HL-60 (cell line): Measurements from ENCODE around the gene UCP2.

Source experiments
- DNase-seq, 2 experiments: peaks; one replicate each; pipeline ENCODE4 v3.0.0-alpha.2; 2010 to 2020; ENCODE audit warnings: low read depth in 1 of 2, low spot score in 1 of 2
- H3K27ac ChIP-seq: fragments of 250-450 bp; sonication (Bioruptor Pico); replicated peaks from 2 replicates; pipeline ENCODE4 v1.5.1; 2020; ENCODE audit warnings: mild to moderate bottlenecking, moderate library complexity
- H3K27me3 ChIP-seq: fragments of 250-450 bp; sonication (Bioruptor Pico); 2 replicates; pipeline ENCODE4 v1.5.1; 2021; ENCODE audit warnings: mild to moderate bottlenecking, moderate library complexity; ENCODE audit not compliant: insufficient read depth, poor library complexity, severe bottlenecking
- H3K4me3 ChIP-seq: replicated peaks from 2 replicates; pipeline ENCODE4 v1.5.1; 2011; ENCODE audit warnings: mild to moderate bottlenecking, control low read depth, low read length; ENCODE audit not compliant: insufficient read depth
- GABPA ChIP-seq: IDR thresholded peaks from 2 replicates; pipeline ENCODE4 v1.6.1; 2012; ENCODE audit warnings: low read depth
- POLR2AphosphoS5 ChIP-seq: IDR thresholded peaks from 2 replicates; pipeline ENCODE4 v1.6.1; 2012; ENCODE audit warnings: low read depth
- SPI1 ChIP-seq: IDR thresholded peaks from 2 replicates; pipeline ENCODE4 v1.6.1; 2012; ENCODE audit warnings: low read depth, mild to moderate bottlenecking, borderline replicate concordance
- TF ChIP-seq, protein P1 (sequence below): IDR thresholded peaks from one replicate; pipeline ENCODE4 v1.5.1; 2011; ENCODE audit warnings: low read length, control low read depth, inconsistent platforms; ENCODE audit not compliant: insufficient read depth
- TF ChIP-seq, protein P2 (sequence below): IDR thresholded peaks from 2 replicates; pipeline ENCODE4 v1.6.1; 2012; ENCODE audit warnings: low read depth; ENCODE audit not compliant: insufficient replicate concordance

UCP2 gene

DNA sequence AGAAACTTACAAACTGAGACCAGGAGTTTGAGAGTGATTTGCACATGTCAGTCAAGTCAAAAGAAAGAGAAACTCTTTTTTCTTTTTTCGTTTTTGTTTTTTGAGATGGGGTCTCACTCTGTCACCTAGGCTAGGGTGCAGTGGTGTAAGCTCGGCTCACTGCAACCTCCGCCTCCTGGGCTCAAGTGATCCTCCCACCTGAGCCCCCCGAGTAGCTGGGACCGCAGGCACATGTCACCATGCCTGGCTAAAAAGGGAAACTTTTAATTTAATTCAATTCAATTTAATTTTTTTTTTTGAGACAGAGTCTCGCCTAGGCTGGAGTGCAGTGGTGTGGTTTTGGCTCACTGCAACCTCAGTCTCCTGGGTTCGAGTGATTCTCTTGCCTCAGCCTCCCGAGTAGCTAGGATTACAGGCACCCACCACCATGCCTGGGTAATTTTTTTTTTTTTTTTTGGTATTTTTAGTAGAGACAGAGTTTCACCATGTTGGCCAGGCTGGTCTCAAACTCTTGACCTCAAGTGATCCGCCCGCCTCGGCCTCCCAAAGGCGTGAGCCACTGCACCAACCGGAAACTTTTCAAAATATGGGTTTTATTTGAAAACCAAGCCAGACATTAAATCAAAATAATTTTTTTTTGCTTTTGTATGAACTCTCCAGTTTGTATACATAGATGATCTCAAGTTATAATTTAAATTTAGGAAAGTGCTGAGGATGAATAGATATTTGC, 16.4 kb upstream of the UCP2 start:
- Histone ChIP-seq H3K4me3 (no peak overlapping the region), H3K27ac (no peak overlapping the region), H3K27me3 (no peaks in the 10 kb centered on the region)
- no peak for DNase-seq
- TF ChIP-seq POLR2AphosphoS5 (no peak), GABPA (no peak), SPI1 (no peak)
- TF ChIP-seq, protein P1, sequence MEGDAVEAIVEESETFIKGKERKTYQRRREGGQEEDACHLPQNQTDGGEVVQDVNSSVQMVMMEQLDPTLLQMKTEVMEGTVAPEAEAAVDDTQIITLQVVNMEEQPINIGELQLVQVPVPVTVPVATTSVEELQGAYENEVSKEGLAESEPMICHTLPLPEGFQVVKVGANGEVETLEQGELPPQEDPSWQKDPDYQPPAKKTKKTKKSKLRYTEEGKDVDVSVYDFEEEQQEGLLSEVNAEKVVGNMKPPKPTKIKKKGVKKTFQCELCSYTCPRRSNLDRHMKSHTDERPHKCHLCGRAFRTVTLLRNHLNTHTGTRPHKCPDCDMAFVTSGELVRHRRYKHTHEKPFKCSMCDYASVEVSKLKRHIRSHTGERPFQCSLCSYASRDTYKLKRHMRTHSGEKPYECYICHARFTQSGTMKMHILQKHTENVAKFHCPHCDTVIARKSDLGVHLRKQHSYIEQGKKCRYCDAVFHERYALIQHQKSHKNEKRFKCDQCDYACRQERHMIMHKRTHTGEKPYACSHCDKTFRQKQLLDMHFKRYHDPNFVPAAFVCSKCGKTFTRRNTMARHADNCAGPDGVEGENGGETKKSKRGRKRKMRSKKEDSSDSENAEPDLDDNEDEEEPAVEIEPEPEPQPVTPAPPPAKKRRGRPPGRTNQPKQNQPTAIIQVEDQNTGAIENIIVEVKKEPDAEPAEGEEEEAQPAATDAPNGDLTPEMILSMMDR: no peak
- TF ChIP-seq, protein P2, sequence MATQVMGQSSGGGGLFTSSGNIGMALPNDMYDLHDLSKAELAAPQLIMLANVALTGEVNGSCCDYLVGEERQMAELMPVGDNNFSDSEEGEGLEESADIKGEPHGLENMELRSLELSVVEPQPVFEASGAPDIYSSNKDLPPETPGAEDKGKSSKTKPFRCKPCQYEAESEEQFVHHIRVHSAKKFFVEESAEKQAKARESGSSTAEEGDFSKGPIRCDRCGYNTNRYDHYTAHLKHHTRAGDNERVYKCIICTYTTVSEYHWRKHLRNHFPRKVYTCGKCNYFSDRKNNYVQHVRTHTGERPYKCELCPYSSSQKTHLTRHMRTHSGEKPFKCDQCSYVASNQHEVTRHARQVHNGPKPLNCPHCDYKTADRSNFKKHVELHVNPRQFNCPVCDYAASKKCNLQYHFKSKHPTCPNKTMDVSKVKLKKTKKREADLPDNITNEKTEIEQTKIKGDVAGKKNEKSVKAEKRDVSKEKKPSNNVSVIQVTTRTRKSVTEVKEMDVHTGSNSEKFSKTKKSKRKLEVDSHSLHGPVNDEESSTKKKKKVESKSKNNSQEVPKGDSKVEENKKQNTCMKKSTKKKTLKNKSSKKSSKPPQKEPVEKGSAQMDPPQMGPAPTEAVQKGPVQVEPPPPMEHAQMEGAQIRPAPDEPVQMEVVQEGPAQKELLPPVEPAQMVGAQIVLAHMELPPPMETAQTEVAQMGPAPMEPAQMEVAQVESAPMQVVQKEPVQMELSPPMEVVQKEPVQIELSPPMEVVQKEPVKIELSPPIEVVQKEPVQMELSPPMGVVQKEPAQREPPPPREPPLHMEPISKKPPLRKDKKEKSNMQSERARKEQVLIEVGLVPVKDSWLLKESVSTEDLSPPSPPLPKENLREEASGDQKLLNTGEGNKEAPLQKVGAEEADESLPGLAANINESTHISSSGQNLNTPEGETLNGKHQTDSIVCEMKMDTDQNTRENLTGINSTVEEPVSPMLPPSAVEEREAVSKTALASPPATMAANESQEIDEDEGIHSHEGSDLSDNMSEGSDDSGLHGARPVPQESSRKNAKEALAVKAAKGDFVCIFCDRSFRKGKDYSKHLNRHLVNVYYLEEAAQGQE: no peak

DNA sequence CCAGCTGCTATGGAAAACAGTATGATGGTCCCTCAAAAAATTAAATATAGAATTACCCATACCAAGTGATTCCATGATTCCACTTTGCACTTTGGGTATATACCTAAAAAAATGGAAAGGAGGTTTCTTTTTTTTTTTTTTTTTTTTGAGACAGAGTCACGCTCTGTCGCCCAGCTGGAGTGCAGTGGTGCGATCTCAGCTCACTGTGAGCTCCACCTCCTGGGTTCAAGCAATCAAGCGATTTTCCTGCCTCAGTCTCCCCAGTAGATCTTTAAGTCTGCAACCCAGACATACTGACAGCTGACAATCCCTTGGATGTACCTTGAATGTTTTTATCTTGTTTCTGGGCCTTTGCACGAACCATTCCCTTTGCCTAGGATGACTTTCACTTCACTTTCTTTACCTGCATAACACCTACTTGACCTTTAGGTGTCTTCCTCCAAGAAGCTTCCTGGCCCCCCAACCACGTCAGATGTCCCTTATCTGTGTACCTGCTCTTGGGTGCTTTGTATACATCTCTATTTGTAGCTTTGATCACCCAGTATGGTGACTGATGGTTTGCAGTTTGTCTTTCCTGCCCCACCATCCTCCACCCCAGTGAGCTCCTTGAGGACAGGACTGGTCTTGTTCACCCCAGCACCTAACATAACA, 14.6 kb upstream of the UCP2 start:
- H3K27ac ChIP-seq: no peak overlapping the region
- no peaks in the 10 kb centered on the region for H3K27me3 ChIP-seq
- H3K4me3 ChIP-seq: no peak overlapping the region
- DNase-seq: no peak
- TF ChIP-seq POLR2AphosphoS5: no peak
- TF ChIP-seq, protein P2: no peak

DNA sequence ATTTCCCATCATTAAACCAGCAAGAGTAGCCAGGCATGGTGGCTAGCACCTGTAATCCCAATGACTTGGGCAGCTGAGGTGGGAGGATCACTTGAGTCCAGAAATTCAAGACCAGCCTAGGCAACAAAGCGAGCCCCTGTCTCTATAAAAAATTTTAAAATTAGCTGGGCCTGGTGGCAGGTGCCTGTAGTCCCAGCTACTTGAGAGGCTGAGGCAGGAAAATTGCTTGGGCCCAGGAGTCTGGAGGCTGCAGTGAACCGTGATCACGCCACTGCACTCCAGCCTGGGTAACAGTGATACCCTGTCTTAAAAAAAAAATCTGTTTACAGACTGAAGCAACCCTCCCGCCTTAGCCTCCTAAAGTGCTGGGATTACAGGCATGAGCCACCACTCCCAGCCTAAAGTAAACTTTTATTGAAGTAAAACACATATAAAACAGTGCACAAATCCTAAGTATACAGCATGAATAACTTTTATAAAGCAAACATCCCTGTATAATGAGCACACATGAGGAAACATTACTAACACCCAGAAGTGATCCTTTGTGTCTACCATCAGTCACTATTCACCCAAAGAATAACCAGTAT, 13.6 kb upstream of the UCP2 start:
- no peak for TF ChIP-seq POLR2AphosphoS5
- TF ChIP-seq, protein P2: no peak
- TF ChIP-seq SPI1: no peak
- TF ChIP-seq GABPA: no peak
- TF ChIP-seq, protein P1: no peak
- Histone ChIP-seq H3K27me3 (no peaks in the 10 kb centered on the region), H3K4me3 (no peak overlapping the region), H3K27ac (no peak overlapping the region)
- no peak for DNase-seq
